ENCODE measurements around the gene PPM1J. TPM values are rescaled to one million over a fixed set of nuclear protein-coding genes. Genes with fewer than 3 reads are reported as not detected.

The PPM1J gene
- total and polyA plus RNA-seq, 2 of the 13 experiments (the other 11 are each of a cell fraction or from before 2014, with no cell fraction given) = 0.07 to 0.22 TPM

GRCh38 chr1:112708489-112708888 lies 6.6 kb downstream of the PPM1J start (continued):
- TF ChIP-seq ZNF142 (CRISPR knock-in tag; IDR thresholded peaks at IDR 0.05) (no peak), ZGPAT (CRISPR knock-in tag; IDR thresholded peaks at IDR 0.05) (no peak), SIN3B (IDR thresholded peaks at IDR 0.05; ENCODE audit: low read length) (no peak), MAFG (CRISPR knock-in tag; IDR thresholded peaks at IDR 0.05) (no peak), CBFB (CRISPR knock-in tag; IDR thresholded peaks at IDR 0.05) (no peak), RXRB (CRISPR knock-in tag; IDR thresholded peaks at IDR 0.05; ENCODE audit: borderline replicate concordance) (no peak), U2AF1 (optimal IDR thresholded peaks at IDR 0.05; ENCODE audit: low read depth, low read length) (no peak)

Measured in HepG2 (cell line).